HG03025 (cell line): Measurements from ENCODE around the gene GALNT11.
"Not testable (repeated sequence)": the region's sequence is repeated elsewhere in the genome, so short reads cannot be mapped to it uniquely, and the experiment has no call there.

Experiments
- ATAC-seq: cut with Tn5 transposase; IDR thresholded peaks from one replicate; pipeline ENCODE4 v1.9.1; 2021; ENCODE audit warnings: mild to moderate bottlenecking, moderate library complexity; ENCODE audit not compliant: unreplicated experiment, low FRiP score

Gene GALNT11

GRCh38 chr7:152025077-152025936 lies at the start of gene GALNT11:
Gene GALNT11 (plus strand): TSS chr7:152025674. CDS start chr7:152094228, 68,554 bp downstream.
- ATAC-seq: peak; percentile 89

- no peak for ATAC-seq
Observed at GRCh38 chr7:151978616-151979015, 46.9 kb upstream of the GALNT11 start.

GRCh38 chr7:151981223-151981622 lies 44.3 kb upstream of the GALNT11 start:
- no peak for ATAC-seq

GRCh38 chr7:151982806-151983205 lies 42.7 kb upstream of the GALNT11 start:
- no peak for ATAC-seq

GRCh38 chr7:151984612-151985011 lies 40.9 kb upstream of the GALNT11 start:
- ATAC-seq: no peak

- ATAC-seq: no peak
Observed at GRCh38 chr7:151987748-151988529, 37.5 kb upstream of the GALNT11 start.

- no peak for ATAC-seq
Observed at GRCh38 chr7:151992375-151992774, 33.1 kb upstream of the GALNT11 start.

- ATAC-seq: no peak
Observed at GRCh38 chr7:151993977-151994676, 31.3 kb upstream of the GALNT11 start.

GRCh38 chr7:151999424-152000090 lies 25.9 kb upstream of the GALNT11 start:
- ATAC-seq: no peak

GRCh38 chr7:152000191-152000590 lies 25.3 kb upstream of the GALNT11 start:
- ATAC-seq: no peak

- ATAC-seq: no peak
Observed at GRCh38 chr7:152006336-152006735, 19.1 kb upstream of the GALNT11 start.

- no peak for ATAC-seq
Observed at GRCh38 chr7:152011860-152012259, 13.6 kb upstream of the GALNT11 start.

- ATAC-seq: no peak
Observed at GRCh38 chr7:152013230-152013629, 12.2 kb upstream of the GALNT11 start.

GRCh38 chr7:152013974-152014373 lies 11.5 kb upstream of the GALNT11 start:
- ATAC-seq: no peak

GRCh38 chr7:152014722-152015121 lies 10.8 kb upstream of the GALNT11 start:
- no peak for ATAC-seq

GRCh38 chr7:152015600-152015999 lies 9.9 kb upstream of the GALNT11 start:
- ATAC-seq: no peak

GRCh38 chr7:152016947-152017346 lies 8.5 kb upstream of the GALNT11 start:
- ATAC-seq: no peak

GRCh38 chr7:152017683-152018082 lies 7.8 kb upstream of the GALNT11 start:
- not testable (repeated sequence) for ATAC-seq

GRCh38 chr7:152021740-152022139 lies 3.7 kb upstream of the GALNT11 start:
- ATAC-seq: not testable (repeated sequence)
